WTC11 (cell line): ENCODE data around the gene PLXNA2. TPM values are rescaled to one million over a fixed set of nuclear protein-coding genes. Genes with fewer than 3 reads are reported as not detected.
A peak's percentile ranks its signal among the peaks of the same experiment; 100 is the strongest.

Experiments used
- ATAC-seq: fragments of 200-7000 bp; cut with Tn5 transposase; 2 replicates; pipeline ENCODE4 v1.10.0; 2021; ENCODE audit warnings: mild to moderate bottlenecking, moderate library complexity
- CTCF ChIA-PET: fragments of 300-600 bp; sonication (Branson Sonifier 250); formaldehyde crosslinking; loops from one replicate; lab custom pipeline; 2021; ENCODE audit warnings: antibody characterized with exemption; lab: Charles Lee
- POLR2A ChIA-PET: fragments of 350-600 bp; sonication (Branson Sonifier 250); formaldehyde crosslinking; loops from one replicate; lab custom pipeline; 2021; ENCODE audit warnings: antibody characterized with exemption; lab: Charles Lee
- DNase-seq: peaks from one replicate; pipeline ENCODE4 v3.0.0; 2021; ENCODE audit warnings: low spot score
- H3K27ac Mint-ChIP-seq: 2 replicates; pipeline ENCODE4 v1.8.0; 2021; ENCODE audit warnings: mixed read lengths
- H3K27me3 Mint-ChIP-seq: 2 replicates; pipeline ENCODE4 v1.8.0; 2021; ENCODE audit warnings: low read depth, mild to moderate bottlenecking, moderate library complexity, mixed read lengths
- H3K36me3 Mint-ChIP-seq: 2 replicates; pipeline ENCODE4 v1.8.0; 2021; ENCODE audit warnings: mixed read lengths
- H3K4me1 Mint-ChIP-seq: 2 replicates; pipeline ENCODE4 v1.8.0; 2022; ENCODE audit warnings: mixed read lengths
- H3K4me3 Mint-ChIP-seq: 2 replicates; pipeline ENCODE4 v1.8.0; 2021; ENCODE audit warnings: mild to moderate bottlenecking, moderate library complexity, mixed read lengths
- H3K9me3 Mint-ChIP-seq: 2 replicates; pipeline ENCODE4 v1.8.0; 2021; ENCODE audit warnings: mixed read lengths
- CTCF ChIP-seq: fragments of 200-600 bp; IDR thresholded peaks from 2 replicates; pipeline ENCODE4 v1.8.0; 2022; ENCODE audit warnings: antibody characterized with exemption
- GTF2I ChIP-seq: fragments of 250-450 bp; sonication (Bioruptor Pico); conservative IDR thresholded peaks from 2 replicates; pipeline ENCODE4 v1.4.0; 2021; ENCODE audit warnings: mild to moderate bottlenecking
- IRF2 ChIP-seq: sonication (generic); formaldehyde crosslinking; IDR thresholded peaks from 2 replicates; pipeline ENCODE4 v1.8.0; 2022; ENCODE audit warnings: low read depth, missing genetic modification reagents, borderline replicate concordance
- JUN ChIP-seq: sonication (generic); formaldehyde crosslinking; IDR thresholded peaks from 2 replicates; pipeline ENCODE4 v1.8.0; 2023; ENCODE audit warnings: mild to moderate bottlenecking, missing genetic modification reagents
- KAT7 ChIP-seq: sonication (generic); formaldehyde crosslinking; IDR thresholded peaks from 2 replicates; pipeline ENCODE4 v1.8.1; 2023; ENCODE audit warnings: missing genetic modification reagents, mild to moderate bottlenecking, borderline replicate concordance
- MXD4 ChIP-seq: fragments of 250-450 bp; sonication (Bioruptor Pico); IDR thresholded peaks from 2 replicates; pipeline ENCODE4 v1.8.0; 2021; ENCODE audit warnings: mild to moderate bottlenecking, moderate library complexity, borderline replicate concordance
- OVOL2 ChIP-seq: fragments of 250-450 bp; sonication (Bioruptor Pico); IDR thresholded peaks from 2 replicates; pipeline ENCODE4 v1.9.0; 2021; ENCODE audit warnings: mild to moderate bottlenecking, borderline replicate concordance
- SMAD4 ChIP-seq: sonication (generic); formaldehyde crosslinking; IDR thresholded peaks from 2 replicates; pipeline ENCODE4 v1.8.0; 2022; ENCODE audit warnings: mild to moderate bottlenecking, missing genetic modification reagents
- STAT6 ChIP-seq: sonication (generic); formaldehyde crosslinking; conservative IDR thresholded peaks from 2 replicates; pipeline ENCODE4 v1.8.1; 2023; ENCODE audit warnings: mild to moderate bottlenecking, low read depth, missing genetic modification reagents, moderate library complexity
- TP53 ChIP-seq: sonication (generic); formaldehyde crosslinking; IDR thresholded peaks from 2 replicates; pipeline ENCODE4 v1.8.1; 2023; ENCODE audit warnings: mild to moderate bottlenecking, missing genetic modification reagents
- ZBTB21 ChIP-seq: sonication (generic); formaldehyde crosslinking; IDR thresholded peaks from 2 replicates; pipeline ENCODE4 v1.8.1; 2023; ENCODE audit warnings: mild to moderate bottlenecking, missing genetic modification reagents, borderline replicate concordance
- ZNF425 ChIP-seq: fragments of 250-450 bp; sonication (Bioruptor Pico); conservative IDR thresholded peaks from 2 replicates; pipeline ENCODE4 v1.9.0; 2021; ENCODE audit warnings: mild to moderate bottlenecking
- total RNA-seq: library from RNA; stranded (reverse); gene quantifications from 3 replicates; pipeline ENCODE4 v1.2.3, GENCODE V29; 2021
- TF ChIP-seq, protein P1 (sequence below): sonication (generic); formaldehyde crosslinking; IDR thresholded peaks from 2 replicates; pipeline ENCODE4 v1.8.0; 2023; ENCODE audit warnings: missing genetic modification reagents
- TF ChIP-seq, protein P2 (sequence below): sonication (generic); formaldehyde crosslinking; IDR thresholded peaks from 2 replicates; pipeline ENCODE4 v1.8.1; 2023; ENCODE audit warnings: mild to moderate bottlenecking, moderate library complexity, missing genetic modification reagents

Gene PLXNA2
- total RNA-seq, 1 experiment from 2014 or later: 4.2 TPM

DNA sequence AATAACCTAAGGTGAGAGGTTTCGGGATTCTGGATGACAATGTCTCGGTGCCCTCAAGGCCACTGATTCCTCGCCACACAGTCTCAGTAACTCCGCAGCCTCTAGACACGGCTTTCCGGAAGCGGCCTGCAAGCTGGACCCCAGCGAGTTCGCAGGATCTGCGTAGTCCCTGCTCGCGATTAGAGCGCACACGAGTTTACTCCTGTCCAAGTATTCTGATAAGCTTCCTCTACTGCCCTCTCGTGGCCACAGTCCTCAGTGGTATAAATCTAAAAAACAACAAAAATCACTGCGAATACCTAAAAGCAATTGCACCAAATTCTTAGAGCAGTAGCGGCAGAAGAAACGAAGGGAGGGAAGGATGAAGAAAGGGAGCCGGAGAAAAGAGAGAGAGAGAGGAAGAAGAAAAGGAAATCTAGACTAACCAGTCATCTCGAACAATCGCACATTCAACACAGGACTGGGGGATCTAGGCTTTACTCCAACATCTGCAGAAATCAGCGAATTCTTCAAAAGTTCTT, 1.1 kb upstream of the PLXNA2 start:
- peak; percentile 51 for ATAC-seq
- Mint-ChIP-seq H3K4me3 (peak overlapping the region; percentile 79), H3K9me3 (no peaks in the 10 kb centered on the region), H3K27ac (no peak overlapping the region), H3K4me1 (peaks cover 24% of the 10 kb centered on the region), H3K27me3 (peaks cover 53% of the 10 kb centered on the region), H3K36me3 (no peaks in the 10 kb centered on the region)
- POLR2A ChIA-PET: interaction anchor here (1.6 kb wide), 1 partner anchor 12 kb away, joined by 3 read pairs; no protein-coding TSS in a partner anchor
- DNase-seq: peak; percentile 84
- TF ChIP-seq MXD4 (no peak), CTCF (peak; percentile 57)
- TF ChIP-seq, protein P1, sequence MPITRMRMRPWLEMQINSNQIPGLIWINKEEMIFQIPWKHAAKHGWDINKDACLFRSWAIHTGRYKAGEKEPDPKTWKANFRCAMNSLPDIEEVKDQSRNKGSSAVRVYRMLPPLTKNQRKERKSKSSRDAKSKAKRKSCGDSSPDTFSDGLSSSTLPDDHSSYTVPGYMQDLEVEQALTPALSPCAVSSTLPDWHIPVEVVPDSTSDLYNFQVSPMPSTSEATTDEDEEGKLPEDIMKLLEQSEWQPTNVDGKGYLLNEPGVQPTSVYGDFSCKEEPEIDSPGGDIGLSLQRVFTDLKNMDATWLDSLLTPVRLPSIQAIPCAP (CRISPR knock-in tag): no peak
- CTCF ChIA-PET: interaction anchor here (0.6 to 5.5 kb wide), 56 partner anchors 9 to 1110 kb away, joined by 3 to 78 read pairs (median 4); no protein-coding TSS in a partner anchor

DNA sequence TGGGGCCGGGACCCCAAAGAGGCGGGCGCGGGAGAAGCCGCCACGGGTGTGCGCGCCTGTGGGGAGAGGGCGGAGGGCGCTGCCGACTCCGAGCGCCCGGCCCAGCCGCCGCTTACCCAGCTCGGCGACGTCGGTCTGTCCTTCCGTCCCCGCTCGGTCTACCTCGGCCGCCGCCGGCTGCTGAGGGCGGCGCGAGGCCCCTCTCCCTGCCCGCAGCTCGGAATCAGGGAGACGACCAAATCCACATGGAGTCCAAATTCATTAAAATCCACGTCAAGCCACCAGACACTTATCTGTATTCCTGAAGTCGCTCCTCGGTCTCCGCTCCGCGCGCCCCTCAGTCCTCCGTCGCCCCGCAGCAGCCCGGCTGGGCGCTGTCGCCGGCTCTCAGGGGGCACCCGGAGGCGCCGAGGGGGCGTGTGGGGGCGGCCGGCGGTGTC, 637 bp downstream of the PLXNA2 start:
- POLR2A ChIA-PET: interaction anchor here (1.6 kb wide), 1 partner anchor 10 kb away, joined by 3 read pairs; no protein-coding TSS in a partner anchor
- H3K27me3 Mint-ChIP-seq: peaks cover 53% of the 10 kb centered on the region
- peak; percentile 2; the same call in 1 of the 2 replicates for ATAC-seq
- no peak for TF ChIP-seq GTF2I (CRISPR knock-in tag)
- TF ChIP-seq, protein P2, sequence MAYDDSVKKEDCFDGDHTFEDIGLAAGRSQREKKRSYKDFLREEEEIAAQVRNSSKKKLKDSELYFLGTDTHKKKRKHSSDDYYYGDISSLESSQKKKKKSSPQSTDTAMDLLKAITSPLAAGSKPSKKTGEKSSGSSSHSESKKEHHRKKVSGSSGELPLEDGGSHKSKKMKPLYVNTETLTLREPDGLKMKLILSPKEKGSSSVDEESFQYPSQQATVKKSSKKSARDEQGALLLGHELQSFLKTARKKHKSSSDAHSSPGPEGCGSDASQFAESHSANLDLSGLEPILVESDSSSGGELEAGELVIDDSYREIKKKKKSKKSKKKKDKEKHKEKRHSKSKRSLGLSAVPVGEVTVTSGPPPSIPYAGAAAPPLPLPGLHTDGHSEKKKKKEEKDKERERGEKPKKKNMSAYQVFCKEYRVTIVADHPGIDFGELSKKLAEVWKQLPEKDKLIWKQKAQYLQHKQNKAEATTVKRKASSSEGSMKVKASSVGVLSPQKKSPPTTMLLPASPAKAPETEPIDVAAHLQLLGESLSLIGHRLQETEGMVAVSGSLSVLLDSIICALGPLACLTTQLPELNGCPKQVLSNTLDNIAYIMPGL: peak; percentile 46; the same call in 1 of the 2 replicates
- TF ChIP-seq, all 79 proteins: peak for 1
- CTCF ChIA-PET: interaction anchor here (0.5 to 5.5 kb wide), 20 partner anchors 9 to 447 kb away, joined by 3 to 78 read pairs (median 8); no protein-coding TSS in a partner anchor
- no peak for DNase-seq
- H3K4me1 Mint-ChIP-seq: peaks cover 29% of the 10 kb centered on the region
- peak overlapping the region; percentile 90 for H3K4me3 Mint-ChIP-seq
- H3K9me3 Mint-ChIP-seq: no peaks in the 10 kb centered on the region
- H3K36me3 Mint-ChIP-seq: no peaks in the 10 kb centered on the region
- no peak overlapping the region for H3K27ac Mint-ChIP-seq

DNA sequence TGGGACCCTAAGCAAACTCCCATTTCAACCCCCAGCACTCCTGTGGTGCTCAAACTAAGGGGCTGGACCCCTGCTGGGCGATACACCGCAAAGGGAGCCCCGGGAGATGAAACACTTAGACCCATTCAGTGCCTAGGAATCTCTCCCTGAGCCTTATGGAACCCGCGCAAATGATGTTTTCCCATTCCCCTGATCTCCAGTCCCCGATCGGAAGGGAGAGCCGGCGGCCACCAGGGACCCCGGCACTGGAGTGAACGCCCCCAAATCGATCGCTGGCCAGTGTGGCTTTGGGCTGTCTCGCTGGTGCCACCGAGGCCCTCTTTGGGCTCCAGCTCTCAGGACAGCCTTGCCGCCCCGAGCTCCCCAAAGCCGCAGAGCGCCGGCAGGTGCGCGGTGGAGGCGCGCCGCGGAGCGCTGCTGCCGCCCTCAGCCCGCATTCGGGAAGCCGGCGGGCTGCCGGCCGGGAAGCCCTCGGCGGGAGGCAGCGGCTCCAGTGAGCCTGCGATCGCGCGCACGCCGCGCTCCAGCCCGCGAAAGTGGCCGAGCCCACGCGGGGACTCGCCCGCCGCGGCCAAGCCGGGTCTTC, 1.1 kb downstream of the PLXNA2 start:
- peak overlapping the region; percentile 74 for H3K4me3 Mint-ChIP-seq
- no peaks in the 10 kb centered on the region for H3K9me3 Mint-ChIP-seq
- TF ChIP-seq SMAD4 (CRISPR knock-in tag) (no peak), IRF2 (CRISPR knock-in tag) (no peak), KAT7 (CRISPR knock-in tag) (0 out of 2 replicates have a peak, but pooled peaks have one; percentile 4), ZBTB21 (CRISPR knock-in tag) (no peak)
- H3K27me3 Mint-ChIP-seq: peaks cover 53% of the 10 kb centered on the region
- POLR2A ChIA-PET: no interaction called here
- DNase-seq: peak; percentile 42
- H3K27ac Mint-ChIP-seq: no peak overlapping the region
- peak; percentile 18 for ATAC-seq
- H3K36me3 Mint-ChIP-seq: no peaks in the 10 kb centered on the region
- CTCF ChIA-PET: interaction anchor here (0.5 to 5.5 kb wide), 10 partner anchors 9 to 245 kb away, joined by 3 to 78 read pairs (median 4); no protein-coding TSS in a partner anchor
- peaks cover 35% of the 10 kb centered on the region for H3K4me1 Mint-ChIP-seq

- ATAC-seq: no peak
- H3K36me3 Mint-ChIP-seq: no peaks in the 10 kb centered on the region
- ChIA-PET POLR2A (no interaction called here), CTCF (interaction anchor here (0.9 to 5.5 kb wide), 7 partner anchors 9 to 244 kb away, joined by 3 to 78 read pairs (median 14); no protein-coding TSS in a partner anchor)
- H3K4me3 Mint-ChIP-seq: peak overlapping the region; percentile 6; the same call in 1 of the 2 replicates
- no peak for DNase-seq
- H3K9me3 Mint-ChIP-seq: no peaks in the 10 kb centered on the region
- H3K27me3 Mint-ChIP-seq: peaks cover 53% of the 10 kb centered on the region
- peaks cover 40% of the 10 kb centered on the region for H3K4me1 Mint-ChIP-seq
- no peak overlapping the region for H3K27ac Mint-ChIP-seq
- TF ChIP-seq ZNF425 (CRISPR knock-in tag): no peak
- TF ChIP-seq CTCF: no peak
- no peak for TF ChIP-seq OVOL2
- TF ChIP-seq JUN (CRISPR knock-in tag): no peak
- TF ChIP-seq TP53 (CRISPR knock-in tag): no peak
- no peak for TF ChIP-seq STAT6 (CRISPR knock-in tag)
Observed at GRCh38 chr1:208242146-208242545, 2.0 kb downstream of the PLXNA2 start.
